Nephron (organoid): ENCODE data around the gene AP3S1.

ENCODE experiments used
- H3K27ac Mint-ChIP-seq, 3 experiments: 2 replicates each; pipeline ENCODE4 v1.8.0; 2020; ENCODE audit warnings: mixed read lengths in 3 of 3, mild to moderate bottlenecking in 2 of 3, moderate library complexity in 1 of 3
- H3K27me3 Mint-ChIP-seq: 2 replicates; pipeline ENCODE4 v1.8.0; 2021; ENCODE audit warnings: low read depth, mild to moderate bottlenecking, moderate library complexity, mixed read lengths
- H3K36me3 Mint-ChIP-seq: 2 replicates; pipeline ENCODE4 v1.8.0; 2020; ENCODE audit warnings: low read depth, mixed read lengths
- H3K4me1 Mint-ChIP-seq: 2 replicates; pipeline ENCODE4 v1.8.0; 2020; ENCODE audit warnings: mixed read lengths
- H3K4me3 Mint-ChIP-seq, 3 experiments: 2 replicates each; pipeline ENCODE4 v1.8.0; 2020; ENCODE audit warnings: mild to moderate bottlenecking in 3 of 3, mixed read lengths in 3 of 3, moderate library complexity in 2 of 3
- H3K9me3 Mint-ChIP-seq: 2 replicates; pipeline ENCODE4 v1.8.0; 2020; ENCODE audit warnings: mixed read lengths
- CTCF ChIP-seq, 3 experiments: fragments of 200-600 bp; sonication (generic); IDR thresholded peaks; one replicate each; pipeline ENCODE4 v1.5.0; 2021; ENCODE audit warnings: antibody characterized with exemption in 3 of 3; ENCODE audit not compliant: unreplicated experiment in 3 of 3

The AP3S1 gene

GRCh38 chr5:115829913-115830312 lies 11.8 kb upstream of the AP3S1 start:
- H3K4me1 Mint-ChIP-seq: no peaks in the 10 kb centered on the region
- H3K27ac Mint-ChIP-seq: no peak overlapping the region
- H3K27me3 Mint-ChIP-seq: no peaks in the 10 kb centered on the region
- no peak overlapping the region for H3K4me3 Mint-ChIP-seq
- no peak for TF ChIP-seq CTCF (IDR thresholded peaks at IDR 0.05; ENCODE audit: unreplicated experiment in 3 of 3)
- H3K36me3 Mint-ChIP-seq: peaks cover 55% of the 10 kb centered on the region
- peaks cover 18% of the 10 kb centered on the region for H3K9me3 Mint-ChIP-seq

GRCh38 chr5:115831163-115831768 lies 10.5 kb upstream of the AP3S1 start:
- H3K9me3 Mint-ChIP-seq: peaks cover 7% of the 10 kb centered on the region
- no peaks in the 10 kb centered on the region for H3K4me1 Mint-ChIP-seq
- peak; percentile 68 to 77 (median 73) for TF ChIP-seq CTCF (IDR thresholded peaks at IDR 0.05; ENCODE audit: unreplicated experiment in 3 of 3)
- no peak overlapping the region for H3K4me3 Mint-ChIP-seq
- H3K27me3 Mint-ChIP-seq: no peaks in the 10 kb centered on the region
- H3K36me3 Mint-ChIP-seq: peaks cover 62% of the 10 kb centered on the region
- no peak overlapping the region for H3K27ac Mint-ChIP-seq

GRCh38 chr5:115835481-115835880 lies 6.3 kb upstream of the AP3S1 start:
- H3K9me3 Mint-ChIP-seq: no peaks in the 10 kb centered on the region
- H3K27ac Mint-ChIP-seq: no peak overlapping the region
- H3K27me3 Mint-ChIP-seq: no peaks in the 10 kb centered on the region
- TF ChIP-seq CTCF (IDR thresholded peaks at IDR 0.05; ENCODE audit: unreplicated experiment in 3 of 3): no peak
- H3K36me3 Mint-ChIP-seq: peaks cover 46% of the 10 kb centered on the region
- H3K4me1 Mint-ChIP-seq: peaks cover 21% of the 10 kb centered on the region
- no peak overlapping the region for H3K4me3 Mint-ChIP-seq

GRCh38 chr5:115838885-115839518 lies 2.7 kb upstream of the AP3S1 start:
- H3K9me3 Mint-ChIP-seq: no peaks in the 10 kb centered on the region
- H3K4me3 Mint-ChIP-seq: peak overlapping the region; percentile 98 to 99 (median 99)
- no peaks in the 10 kb centered on the region for H3K27me3 Mint-ChIP-seq
- peak overlapping the region; percentile 65 to 100 (median 74) for H3K27ac Mint-ChIP-seq
- peaks cover 42% of the 10 kb centered on the region for H3K4me1 Mint-ChIP-seq
- peak; percentile 37 to 64 (median 63) for TF ChIP-seq CTCF (IDR thresholded peaks at IDR 0.05; ENCODE audit: unreplicated experiment in 3 of 3)
- peaks cover 30% of the 10 kb centered on the region for H3K36me3 Mint-ChIP-seq

GRCh38 chr5:115840873-115841272 lies 862 bp upstream of the AP3S1 start:
- H3K36me3 Mint-ChIP-seq: peaks cover 15% of the 10 kb centered on the region
- peak overlapping the region; percentile 98 to 99 (median 99) for H3K4me3 Mint-ChIP-seq
- peak overlapping the region; percentile 100 for H3K27ac Mint-ChIP-seq
- no peaks in the 10 kb centered on the region for H3K9me3 Mint-ChIP-seq
- H3K4me1 Mint-ChIP-seq: peaks cover 57% of the 10 kb centered on the region
- no peak for TF ChIP-seq CTCF (IDR thresholded peaks at IDR 0.05; ENCODE audit: unreplicated experiment in 3 of 3)
- H3K27me3 Mint-ChIP-seq: no peaks in the 10 kb centered on the region
